DMS 273 treated with DMSO at 0.1 percent for 48 hours (cell line): ENCODE results near the gene FN3K.

Experiments used
- DNase-seq: peaks from one replicate; lab custom pipeline; 2025; lab: John Stamatoyannopoulos, UW

FN3K gene

GRCh38 chr17:82797061-82797460, 61.6 kb downstream of the FN3K start:
- no peak for DNase-seq

DNA sequence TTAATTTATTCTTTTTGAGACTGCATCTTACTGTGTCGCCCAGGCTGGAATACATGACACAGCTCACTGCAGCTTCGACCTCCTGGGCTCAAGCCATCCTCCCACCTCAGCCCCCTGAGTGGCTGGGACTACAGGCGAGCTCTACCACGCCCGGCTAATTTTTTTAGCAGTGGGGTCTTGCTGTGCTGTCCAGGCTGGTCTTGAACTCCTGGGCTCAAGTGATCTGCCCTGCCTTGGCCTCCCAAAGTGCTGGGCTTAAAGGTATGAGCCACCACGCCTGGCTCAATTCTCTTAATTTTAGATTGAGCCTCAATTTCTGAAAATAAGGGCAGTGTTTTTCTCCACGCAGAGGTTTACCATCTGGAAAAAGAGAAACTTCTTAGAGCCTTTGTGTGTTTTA, 63.3 kb downstream of the FN3K start:
- DNase-seq, result no peak

GRCh38 chr17:82799591-82799990, 64.2 kb downstream of the FN3K start:
- DNase-seq, result no peak
